Islet of Langerhans (tissue), 1 donor: ENCODE measurements around the gene SUSD2.

Experiments
- FAIRE-seq: peaks from one replicate; lab custom pipeline; 2011; peaks lifted over from hg19 to GRCh38; lab: Jason Lieb, UNC

The SUSD2 gene

GRCh38 chr22:24153959-24154358 is 27.3 kb upstream of the SUSD2 start:
- FAIRE-seq, result no peak

GRCh38 chr22:24154826-24155225 is 26.5 kb upstream of the SUSD2 start:
- FAIRE-seq, result no peak

- FAIRE-seq, result no peak
Measured at GRCh38 chr22:24155627-24156140, 25.6 kb upstream of the SUSD2 start.

- no peak for FAIRE-seq
Measured at GRCh38 chr22:24156141-24156912, 25.0 kb upstream of the SUSD2 start.

- no peak for FAIRE-seq
Measured at GRCh38 chr22:24156913-24157821, 24.1 kb upstream of the SUSD2 start.

DNA sequence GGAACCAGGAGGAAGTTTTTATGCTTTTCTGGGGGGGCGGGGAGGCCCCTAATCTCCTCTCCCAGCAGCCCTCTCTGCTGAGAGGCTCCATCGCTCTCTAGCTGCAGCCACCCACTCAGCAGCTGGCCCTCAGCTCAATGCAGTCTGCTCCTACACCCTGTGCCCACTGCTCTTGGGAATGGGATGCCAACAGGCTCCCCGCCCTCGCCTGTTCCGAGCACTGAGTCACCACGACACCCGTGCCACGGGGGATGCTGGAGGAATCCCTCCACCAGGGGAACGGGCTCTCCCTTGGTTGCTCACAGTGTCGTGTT is 23.5 kb upstream of the SUSD2 start:
- no peak for FAIRE-seq

- no peak for FAIRE-seq
Measured at GRCh38 chr22:24159650-24160049, 21.6 kb upstream of the SUSD2 start.

GRCh38 chr22:24160546-24160945 is 20.7 kb upstream of the SUSD2 start:
- no peak for FAIRE-seq

DNA sequence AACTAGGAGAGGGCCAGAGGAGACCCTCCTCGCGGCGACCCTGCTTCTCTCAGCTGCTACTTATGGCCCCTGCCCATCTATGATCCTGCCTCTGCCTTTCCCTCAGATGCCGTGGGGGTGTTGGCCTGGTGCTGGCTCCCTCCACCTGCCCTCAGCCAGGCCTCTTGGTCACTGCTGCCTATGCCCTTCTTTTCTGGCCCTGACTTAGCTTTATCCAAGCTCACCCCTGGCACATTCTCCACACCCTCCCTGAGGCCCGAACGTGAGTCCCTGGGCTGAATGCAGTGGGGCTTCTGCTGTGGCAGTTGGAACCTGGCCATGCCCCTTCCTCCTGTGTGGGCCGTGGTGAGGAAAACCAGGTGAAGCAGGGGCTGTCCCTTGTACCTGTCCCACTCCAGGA is 19.8 kb upstream of the SUSD2 start:
- FAIRE-seq, result no peak

GRCh38 chr22:24161909-24162308 is 19.4 kb upstream of the SUSD2 start:
- no peak for FAIRE-seq

- FAIRE-seq, result no peak
Measured at GRCh38 chr22:24162436-24162835, 18.9 kb upstream of the SUSD2 start.

- no peak for FAIRE-seq
Measured at GRCh38 chr22:24164243-24164642, 17.0 kb upstream of the SUSD2 start.

DNA sequence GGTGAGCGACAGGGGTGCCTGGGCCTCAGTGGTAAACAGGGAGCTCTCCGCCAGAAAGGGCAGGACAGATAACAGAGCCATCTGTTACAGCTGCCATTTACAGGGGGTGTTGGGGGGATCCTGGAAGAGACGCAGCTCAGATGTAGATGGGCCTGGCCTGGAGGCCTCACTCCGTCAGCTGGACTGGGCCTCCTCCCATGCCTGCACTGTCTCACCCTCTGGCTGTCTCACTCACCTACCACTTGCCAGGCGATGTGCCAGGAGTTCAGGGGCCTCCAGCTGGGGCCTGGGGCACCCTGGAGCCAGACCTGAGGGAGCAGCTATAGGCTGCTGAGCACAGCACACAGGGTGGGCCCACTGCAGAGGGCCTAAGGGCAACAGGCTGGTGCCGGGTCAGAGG is 16.3 kb upstream of the SUSD2 start:
- no peak for FAIRE-seq

DNA sequence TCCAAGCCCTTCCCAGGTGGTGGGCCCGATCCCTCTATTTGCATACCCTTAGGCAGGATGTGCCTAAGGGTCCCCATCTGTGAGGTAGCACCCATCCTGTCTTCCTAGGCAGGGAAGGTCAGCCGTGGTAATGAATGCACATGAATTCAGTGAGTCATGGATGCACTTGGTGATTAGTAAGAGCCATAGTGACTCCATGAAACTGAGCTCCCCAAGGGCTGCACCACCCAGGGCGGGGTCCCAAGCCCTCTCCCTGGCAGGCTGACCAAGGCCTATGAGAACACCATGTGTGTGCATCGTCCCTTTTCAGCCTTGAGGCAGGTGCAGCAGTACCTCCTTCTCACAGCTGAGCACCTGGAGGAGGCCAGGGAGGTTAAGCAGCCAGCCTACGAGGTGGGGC is 15.6 kb upstream of the SUSD2 start:
- FAIRE-seq, result no peak

DNA sequence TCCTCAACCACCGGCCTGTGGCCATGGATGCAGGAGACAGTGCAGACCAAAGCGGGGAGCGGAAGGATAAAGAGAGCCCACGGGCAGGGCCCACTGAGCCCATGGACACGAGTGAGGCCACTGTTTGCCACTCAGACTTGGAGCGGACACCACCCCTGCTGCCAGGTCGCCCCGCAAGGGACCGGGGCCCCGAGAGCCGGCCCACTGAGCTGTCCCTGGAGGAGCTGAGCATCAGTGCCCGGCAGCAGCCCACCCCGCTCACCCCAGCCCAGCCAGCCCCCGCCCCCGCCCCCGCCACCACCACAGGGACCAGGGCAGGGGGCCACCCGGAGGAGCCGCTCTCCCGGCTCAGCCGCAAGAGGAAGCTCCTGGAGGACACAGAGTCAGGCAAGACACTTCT is 14.5 kb upstream of the SUSD2 start:
- FAIRE-seq, result no peak

DNA sequence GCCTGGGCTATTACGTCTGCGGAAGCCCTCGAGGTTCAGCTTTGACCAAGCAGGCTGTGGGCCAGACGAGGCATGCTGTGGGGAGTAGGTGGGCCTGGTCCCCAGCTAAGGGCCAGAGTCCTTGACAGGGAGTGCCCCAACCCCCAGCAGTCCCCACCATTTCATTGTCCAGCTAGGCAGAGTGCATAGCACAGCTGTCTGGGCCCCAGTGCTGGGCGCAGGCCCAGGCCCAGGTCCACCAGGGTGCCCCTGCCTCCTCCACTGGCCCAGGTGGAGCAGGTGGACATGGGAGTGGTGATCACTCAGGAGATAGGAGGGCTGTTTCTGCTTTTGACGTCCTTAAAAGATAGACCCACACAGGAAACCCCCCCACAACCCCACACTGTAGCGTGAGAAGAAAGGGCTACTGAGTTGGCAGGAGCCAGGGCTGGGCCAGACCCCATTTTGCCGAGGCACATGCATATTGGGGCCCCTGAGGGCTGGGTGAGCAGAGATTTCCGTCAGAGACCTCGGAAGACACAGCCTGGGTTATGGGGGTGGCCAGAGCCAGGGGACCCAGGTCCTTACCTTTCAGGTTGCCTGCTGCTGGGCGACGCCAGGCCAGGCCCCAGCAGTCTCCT is 11.7 kb upstream of the SUSD2 start:
- no peak for FAIRE-seq

GRCh38 chr22:24170188-24170587 is 11.1 kb upstream of the SUSD2 start:
- FAIRE-seq, result no peak

DNA sequence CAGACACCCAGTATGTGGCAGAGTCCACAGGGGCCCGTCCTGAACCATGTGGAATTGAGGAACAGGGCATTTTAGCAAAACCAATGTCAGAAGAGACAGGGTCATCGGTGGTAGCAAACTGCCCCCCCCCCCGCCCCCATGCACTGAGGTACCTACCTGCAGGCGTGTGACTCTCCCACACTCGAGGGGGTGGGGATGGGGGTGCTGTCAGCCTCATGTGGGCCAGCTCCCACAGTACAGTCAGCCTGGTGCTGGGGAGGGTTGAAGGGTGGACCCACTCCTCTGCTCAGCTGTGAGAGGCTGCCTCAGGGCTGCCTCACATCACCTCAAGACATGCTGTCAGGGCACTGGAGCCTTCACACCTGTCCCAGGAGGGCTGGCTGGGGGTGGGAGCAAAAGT is 10.7 kb upstream of the SUSD2 start:
- no peak for FAIRE-seq

DNA sequence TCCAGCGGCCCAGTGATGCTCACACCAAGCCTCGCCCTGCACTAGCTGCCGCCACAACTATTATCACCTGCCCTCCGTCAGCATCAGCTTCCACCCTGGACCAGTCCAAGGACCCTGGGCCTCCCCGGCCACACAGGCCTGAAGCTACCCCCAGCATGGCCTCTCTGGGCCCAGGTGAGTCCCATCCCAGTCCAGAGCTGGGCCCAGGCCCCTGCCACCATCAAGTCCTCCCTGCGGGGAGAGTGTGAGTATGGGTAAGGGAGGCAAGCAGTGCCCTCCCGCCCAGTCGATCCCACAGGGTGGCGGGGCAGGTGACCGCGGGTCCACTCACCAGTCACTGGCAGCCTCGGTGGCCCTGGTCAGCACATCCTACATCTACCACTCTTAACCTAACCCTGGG is 9.5 kb upstream of the SUSD2 start:
- FAIRE-seq, result no peak

DNA sequence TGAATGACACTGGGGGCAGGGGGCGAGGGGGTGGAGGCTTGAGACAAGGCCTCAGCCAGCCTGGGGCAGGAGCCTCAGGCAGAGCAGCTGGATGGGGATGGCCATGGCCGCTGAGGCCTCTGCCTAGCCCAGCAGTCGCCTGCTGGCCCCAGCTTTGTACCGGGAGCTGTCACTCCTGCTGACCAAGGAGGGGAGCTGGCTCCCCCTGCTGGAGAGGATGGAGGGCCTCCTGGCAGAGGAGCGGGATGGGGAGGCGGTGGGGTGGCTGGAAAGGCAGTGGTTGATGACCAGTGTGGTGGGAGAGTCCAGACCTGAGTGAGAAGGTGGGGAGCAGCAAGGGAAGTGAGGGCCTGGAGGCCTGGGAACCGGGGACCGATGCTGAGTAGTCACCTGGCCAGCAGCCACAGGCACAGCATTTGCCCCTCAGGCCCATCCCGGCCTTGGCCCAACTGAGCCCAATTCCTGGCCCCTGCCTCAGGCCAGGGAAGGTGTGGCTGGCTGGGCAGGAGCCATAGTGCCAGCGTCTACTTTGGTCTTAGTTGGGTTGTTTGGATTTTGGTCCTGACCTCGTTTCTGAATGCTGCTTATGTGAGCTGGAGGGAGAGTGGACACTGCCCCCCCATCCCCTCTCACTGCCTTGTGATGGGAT is 6.0 kb upstream of the SUSD2 start:
- no peak for FAIRE-seq

DNA sequence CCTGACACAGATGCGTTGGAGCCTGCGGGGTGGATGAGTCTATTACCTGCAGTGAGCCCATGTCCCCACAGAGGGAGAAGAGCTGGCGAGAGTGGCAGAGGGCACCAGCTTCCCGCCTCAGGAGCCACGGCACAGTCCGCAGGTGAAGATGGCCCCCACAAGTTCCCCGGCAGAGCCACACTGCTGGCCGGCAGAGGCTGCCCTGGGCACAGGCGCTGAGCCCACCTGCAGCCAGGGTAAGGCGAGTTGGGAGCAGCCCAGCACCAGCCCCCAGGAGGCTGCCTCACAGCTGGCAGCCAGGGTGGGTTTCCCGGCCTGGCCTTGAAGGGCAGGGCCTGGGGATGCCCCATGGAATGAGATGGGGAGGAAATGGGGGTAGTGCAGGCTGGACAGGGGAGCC is 5.2 kb upstream of the SUSD2 start:
- no peak for FAIRE-seq

GRCh38 chr22:24176630-24177029 is 4.7 kb upstream of the SUSD2 start:
- FAIRE-seq, result no peak

DNA sequence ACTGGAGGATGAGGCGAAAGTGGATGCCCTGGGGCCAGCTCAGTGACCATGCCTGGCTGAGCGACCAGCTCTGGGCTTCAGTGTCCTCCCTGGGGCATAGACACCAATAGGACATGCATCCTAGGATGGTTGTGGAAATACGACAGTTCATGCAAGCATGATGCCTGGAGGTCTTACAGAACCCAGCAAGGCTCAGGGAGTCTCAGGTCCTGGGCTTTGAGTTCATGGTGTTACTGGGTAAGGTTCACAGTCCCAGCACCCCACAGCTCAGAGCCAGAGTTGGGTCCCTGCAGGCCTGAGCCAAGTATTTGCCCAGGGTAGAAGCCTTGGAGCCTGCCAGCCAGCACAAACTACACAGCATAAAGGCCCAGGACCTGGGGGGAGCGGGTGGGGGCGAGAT is 4.2 kb upstream of the SUSD2 start:
- FAIRE-seq, result no peak
